ENCODE measurements around the gene ZNF175.
A peak's percentile ranks its signal among the peaks of the same experiment; 100 is the strongest.
"Not testable (repeated sequence)": the region's sequence is repeated elsewhere in the genome, so short reads cannot be mapped to it uniquely, and the experiment has no call there.

ZNF175 gene

DNA sequence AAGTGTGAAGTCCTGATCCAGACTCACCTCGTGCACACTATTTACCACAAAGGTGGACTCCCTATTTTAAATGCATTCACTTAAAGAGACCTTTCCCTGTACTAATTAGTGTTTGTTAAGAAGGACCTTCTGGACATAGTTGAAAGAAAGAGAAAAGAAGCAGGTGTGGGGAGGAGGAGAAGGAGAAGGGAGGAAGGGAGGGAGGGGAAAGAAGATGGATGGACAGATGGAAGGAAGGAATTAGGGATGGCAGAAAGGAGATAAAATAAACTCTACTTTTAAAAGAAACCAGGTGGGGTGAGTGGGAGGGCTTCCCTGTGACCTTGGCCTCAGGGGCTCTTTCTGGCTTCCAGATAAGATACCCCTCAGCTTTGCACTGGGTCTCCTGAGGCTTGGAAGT, 21.4 kb downstream of the ZNF175 start:
- DNase-seq = no peak

- DNase-seq = no peak
Measured at GRCh38 chr19:51593138-51593890, 22.2 kb downstream of the ZNF175 start.

GRCh38 chr19:51593969-51594773, 23.1 kb downstream of the ZNF175 start:
- peak; percentile 98 for DNase-seq

DNA sequence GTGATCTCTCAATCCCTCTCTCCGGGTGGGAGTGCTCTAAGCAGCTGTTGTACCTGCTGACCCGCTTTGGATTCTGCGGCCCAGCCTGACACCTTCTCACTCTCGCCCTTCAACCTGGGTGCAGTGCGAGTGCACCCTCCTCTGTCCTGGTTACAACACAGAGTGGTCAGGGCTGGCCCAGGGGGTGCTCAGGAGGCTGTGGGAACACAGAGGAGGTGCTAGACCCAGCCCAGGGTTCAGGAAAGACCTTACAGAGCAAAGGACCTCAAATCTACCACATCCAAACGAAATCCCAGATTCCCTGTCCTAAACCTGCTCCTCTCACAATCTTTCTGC, 23.7 kb downstream of the ZNF175 start:
- no peak for DNase-seq

DNA sequence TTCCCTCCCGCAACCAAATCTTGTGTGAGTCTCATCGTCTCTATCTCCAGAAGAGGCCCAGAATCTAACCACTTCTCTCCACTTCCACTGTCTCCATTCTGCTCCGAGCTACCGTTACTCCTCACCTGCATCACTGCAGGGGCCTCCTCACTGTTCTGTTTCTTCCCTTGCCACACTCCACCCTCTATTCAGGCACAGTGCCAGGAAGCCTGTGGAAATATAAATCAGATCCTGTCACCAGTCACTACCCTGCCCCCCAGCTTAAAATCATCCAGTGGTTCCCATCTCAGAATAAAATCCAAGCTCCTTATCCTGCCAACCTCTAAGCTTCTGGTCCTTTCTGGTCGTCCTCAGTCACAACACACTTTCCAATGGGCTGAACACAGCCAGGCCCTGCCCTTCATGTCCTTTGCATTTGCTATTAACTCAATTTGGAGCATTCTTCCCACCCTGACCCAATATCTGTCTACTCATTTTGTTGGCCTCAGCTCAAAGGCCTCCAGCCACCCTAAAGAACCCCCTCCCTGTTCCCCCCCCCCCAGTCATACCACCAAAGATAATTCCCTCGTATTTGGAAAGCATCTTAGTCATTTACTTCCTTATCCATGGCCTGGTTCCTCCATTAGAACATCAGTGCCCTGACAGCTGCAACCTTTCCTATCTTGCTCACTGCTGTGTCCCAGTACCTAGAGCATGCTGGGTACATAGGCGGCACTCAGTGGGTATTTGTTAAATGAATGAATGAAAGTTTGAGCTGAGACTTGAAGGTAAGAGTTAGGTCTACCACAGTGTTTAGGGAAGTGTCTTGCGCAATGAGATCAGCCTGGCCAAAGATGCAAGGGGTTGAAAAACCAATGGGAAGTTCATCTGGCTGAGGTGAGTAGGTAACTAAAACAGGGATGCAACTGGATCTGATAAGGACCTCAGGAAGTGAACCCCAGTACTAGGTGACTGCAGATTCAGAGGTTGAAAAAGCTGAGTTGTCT, 24.4 kb downstream of the ZNF175 start:
- no peak for DNase-seq

- DNase-seq = no peak
Measured at GRCh38 chr19:51598159-51598915, 27.3 kb downstream of the ZNF175 start.

DNA sequence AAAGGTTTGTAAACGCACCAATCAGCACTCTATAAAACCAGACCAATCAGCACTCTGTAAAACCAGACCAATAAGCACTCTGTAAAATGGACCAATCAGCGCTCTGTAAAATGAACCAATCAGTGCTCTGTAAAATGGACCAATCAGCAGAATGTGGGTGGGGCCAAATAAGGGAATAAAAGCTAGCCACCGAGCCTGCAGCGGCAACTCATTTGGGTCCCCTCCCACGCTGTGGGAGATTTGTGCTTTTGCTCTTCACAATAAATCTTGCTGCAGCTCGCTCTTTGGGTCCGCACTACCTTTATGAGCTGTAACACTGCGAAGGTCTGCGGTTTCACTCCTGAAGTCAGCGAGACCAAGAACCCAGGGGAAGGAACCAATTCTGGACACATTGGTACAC, 28.0 kb downstream of the ZNF175 start:
- no peak for DNase-seq

- peak; percentile 15 for DNase-seq
Measured at GRCh38 chr19:51600940-51601580, 30.0 kb downstream of the ZNF175 start.

GRCh38 chr19:51602189-51602854, 31.2 kb downstream of the ZNF175 start:
- no peak for DNase-seq

- peak; percentile 66 for DNase-seq
Measured at GRCh38 chr19:51607077-51607476, 36.0 kb downstream of the ZNF175 start.

- DNase-seq = peak; percentile 80
Measured at GRCh38 chr19:51607920-51608562, 37.0 kb downstream of the ZNF175 start.

GRCh38 chr19:51610576-51610975, 39.5 kb downstream of the ZNF175 start:
- no peak for DNase-seq

DNA sequence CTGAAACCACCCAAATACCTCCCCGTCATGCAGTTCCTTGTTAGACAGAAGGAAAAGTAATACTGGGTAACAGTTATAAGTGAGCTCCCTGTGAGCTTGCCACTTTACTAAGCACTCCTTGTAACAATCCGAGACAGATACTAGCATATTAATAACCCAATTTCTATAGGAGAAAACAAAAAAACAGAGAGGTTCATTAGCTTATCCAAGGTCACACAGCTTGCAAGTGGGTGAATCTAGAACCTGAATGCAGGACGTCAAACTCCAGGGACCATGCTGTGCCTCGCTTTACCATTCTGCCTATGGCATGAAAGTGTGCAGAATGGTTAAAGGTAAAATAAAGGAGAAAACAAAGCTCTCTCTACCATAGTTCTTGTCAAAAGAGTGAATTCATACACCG, 43.7 kb downstream of the ZNF175 start:
- DNase-seq = no peak

DNA sequence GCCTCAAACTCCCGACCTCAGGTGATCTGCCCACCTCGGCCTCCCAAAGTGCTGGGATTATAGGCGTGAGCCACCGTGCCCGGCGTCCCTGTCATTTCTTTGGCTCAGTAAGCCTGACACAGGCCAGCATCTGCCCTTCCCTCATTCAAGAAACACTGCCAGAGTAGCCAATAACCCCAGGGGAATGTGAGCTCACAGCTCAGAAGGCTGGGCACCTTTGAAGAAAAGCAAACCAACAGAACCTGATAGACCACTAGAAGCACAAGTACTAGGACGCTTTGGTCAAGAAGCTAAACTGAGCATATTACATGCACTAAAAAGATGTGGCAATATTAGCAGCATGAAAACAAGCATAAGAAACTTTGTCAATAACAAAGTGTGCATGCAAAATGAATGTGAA, 44.9 kb downstream of the ZNF175 start:
- no peak for DNase-seq

GRCh38 chr19:51621178-51621577, 50.1 kb downstream of the ZNF175 start:
- DNase-seq = no peak

DNA sequence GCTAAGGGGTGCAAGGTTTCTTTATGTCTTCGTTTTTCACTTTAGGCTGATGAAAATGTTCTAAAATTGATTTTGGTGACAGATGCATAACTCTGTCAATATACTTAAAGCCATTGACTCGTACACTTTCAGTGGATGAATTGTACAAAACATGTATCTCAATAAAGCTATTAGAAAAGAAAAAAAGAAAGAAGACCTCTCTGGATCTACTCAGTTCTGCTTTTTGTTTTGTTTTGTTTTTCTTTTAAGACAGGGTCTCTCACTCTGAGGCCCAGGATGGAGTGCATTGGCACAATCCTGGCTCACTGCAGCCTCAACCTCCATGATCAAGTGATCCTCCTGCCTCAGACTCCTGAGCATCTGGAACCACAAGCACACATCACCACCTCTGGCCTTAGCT, 55.6 kb downstream of the ZNF175 start:
- no peak for DNase-seq

- DNase-seq = no peak
Measured at GRCh38 chr19:51627491-51628138, 56.5 kb downstream of the ZNF175 start.

DNA sequence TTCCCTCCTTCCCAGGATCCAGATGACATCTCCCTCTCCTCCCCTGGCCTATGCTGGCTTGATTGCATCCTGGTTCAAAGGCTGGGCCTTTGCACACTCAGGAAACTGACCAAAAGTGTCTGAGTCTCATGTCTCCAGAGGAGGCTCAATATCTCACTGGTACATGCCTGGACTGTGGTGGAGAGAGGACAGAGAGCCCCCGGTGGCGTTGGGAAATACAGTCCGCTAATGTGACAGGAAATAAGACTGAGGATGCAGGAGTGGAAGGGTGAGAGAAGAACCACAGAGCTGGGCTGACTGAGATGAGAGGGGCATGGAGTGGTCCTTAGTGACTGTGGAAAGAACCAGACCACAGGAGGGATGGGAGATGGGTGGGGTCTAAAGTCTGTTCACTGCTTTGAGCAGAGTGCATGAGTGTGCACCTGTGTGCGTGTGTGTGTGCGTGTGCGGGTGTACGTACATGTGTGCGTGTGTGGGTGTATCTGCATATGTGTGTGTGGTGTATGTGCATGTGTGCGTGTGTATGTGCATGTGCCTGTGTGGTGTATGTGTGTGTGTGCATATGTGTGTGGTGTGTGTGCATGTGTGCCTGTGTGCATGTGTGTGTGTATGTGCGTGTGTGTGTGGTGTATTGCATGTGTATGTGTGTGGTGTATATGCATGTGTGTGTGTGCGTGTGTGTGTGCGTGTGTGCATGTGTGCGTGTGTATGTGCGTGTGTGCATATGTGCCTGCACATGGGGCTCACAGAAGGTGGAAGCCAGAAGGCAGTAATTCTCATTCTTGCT, 57.3 kb downstream of the ZNF175 start:
- no peak for DNase-seq

- DNase-seq = not testable (repeated sequence)
Measured at GRCh38 chr19:51630315-51630714, 59.2 kb downstream of the ZNF175 start, which contains the start of gene SIGLEC5. Gene SIGLEC5, minus strand, starts transcription at chr19:51630401. Its CDS starts 66 bp downstream, at chr19:51630335.

Measured in stimulated activated CD4-positive, alpha-beta T cell treated with anti-CD3 and anti-CD28 coated beads, Interleukin-15, amount 100 ng/mL, for 24 hours (primary cell).